HT1080 (cell line): ENCODE results near the gene PTP4A2. TPM values are rescaled to one million over a fixed set of nuclear protein-coding genes. Genes with fewer than 3 reads are reported as not detected.
"Not testable (repeated sequence)": the region's sequence is repeated elsewhere in the genome, so short reads cannot be mapped to it uniquely, and the experiment has no call there.

Experiments used
- DNase-seq: peaks from one replicate; pipeline ENCODE4 v3.0.0-alpha.2; 2015; ENCODE audit warnings: low read depth
- total RNA-seq: library from RNA; depleted of rRNA; stranded (reverse); fragments of >200 nt; shearing (Covaris generic); gene quantifications from 2 replicates; pipeline ENCODE4 v1.2.3, GENCODE V29; 2014

The PTP4A2 gene
- total RNA-seq, 1 experiment from 2014 or later, result 496 TPM

GRCh38 chr1:31925824-31926223 lies 12.3 kb downstream of the PTP4A2 start:
- DNase-seq, result not testable (repeated sequence)

- no peak for DNase-seq
Observed at GRCh38 chr1:31924839-31925238, 13.3 kb downstream of the PTP4A2 start.

- no peak for DNase-seq
Observed at GRCh38 chr1:31923901-31924535, 14.2 kb downstream of the PTP4A2 start.

- no peak for DNase-seq
Observed at GRCh38 chr1:31920956-31921355, 17.2 kb downstream of the PTP4A2 start.

DNA sequence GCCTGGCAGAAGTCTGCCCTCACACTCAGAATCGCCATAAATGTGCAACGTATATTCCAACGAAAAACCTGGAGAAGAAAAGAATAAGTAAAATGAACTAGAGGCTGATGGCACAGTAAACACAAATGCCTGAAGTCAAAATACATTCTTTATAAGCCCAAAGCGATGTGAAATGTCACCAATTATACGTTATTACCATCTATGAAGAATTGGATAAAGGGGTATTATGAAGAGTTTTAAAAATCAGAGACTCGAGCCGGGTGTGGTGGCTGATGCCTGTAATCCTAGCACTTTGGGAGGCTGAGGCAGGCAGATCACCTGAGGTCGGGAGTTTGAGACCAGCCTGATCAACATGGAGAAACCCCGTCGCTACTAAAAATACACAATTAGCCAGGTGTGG lies 18.6 kb downstream of the PTP4A2 start:
- DNase-seq, result no peak

DNA sequence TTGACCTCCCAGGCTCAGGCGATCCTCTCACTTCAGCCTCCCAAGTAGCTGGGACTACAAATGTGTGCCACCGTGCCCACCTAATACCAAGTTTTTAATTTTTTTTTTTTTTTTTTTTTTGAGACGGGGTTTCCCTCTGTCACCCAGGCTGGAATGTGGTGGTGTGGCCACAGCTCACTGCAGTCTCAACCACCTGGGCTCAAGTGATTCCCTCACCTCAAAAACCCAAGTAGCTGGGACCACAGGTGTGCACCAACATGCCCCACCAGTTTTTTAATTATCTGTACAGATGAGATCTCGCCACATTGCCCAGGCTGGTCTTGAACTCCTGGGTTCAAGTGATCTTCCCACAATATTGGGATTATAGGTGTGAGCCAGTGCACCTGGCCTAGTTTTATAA lies 22.7 kb downstream of the PTP4A2 start:
- DNase-seq, result no peak

DNA sequence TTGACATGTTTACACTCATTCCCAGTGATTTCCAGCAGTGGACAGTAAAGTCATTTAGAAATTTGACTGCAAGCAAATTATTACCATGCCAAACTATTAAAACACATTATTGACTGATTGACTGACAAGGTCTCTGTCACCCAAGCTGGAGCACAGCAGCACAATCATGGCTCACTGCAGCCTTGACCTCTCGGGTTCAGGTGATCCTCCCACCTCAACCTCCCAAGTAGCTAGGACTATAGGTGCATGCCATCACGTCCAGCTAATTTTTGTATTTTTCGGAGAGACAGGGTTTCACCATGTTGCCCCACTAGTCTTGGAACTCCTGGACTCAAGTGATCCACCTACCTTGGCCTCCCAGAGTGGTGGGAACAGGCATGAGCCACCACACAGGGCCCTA lies 24.2 kb downstream of the PTP4A2 start:
- no peak for DNase-seq

- DNase-seq, result no peak
Observed at GRCh38 chr1:31912839-31913239, 25.3 kb downstream of the PTP4A2 start.

DNA sequence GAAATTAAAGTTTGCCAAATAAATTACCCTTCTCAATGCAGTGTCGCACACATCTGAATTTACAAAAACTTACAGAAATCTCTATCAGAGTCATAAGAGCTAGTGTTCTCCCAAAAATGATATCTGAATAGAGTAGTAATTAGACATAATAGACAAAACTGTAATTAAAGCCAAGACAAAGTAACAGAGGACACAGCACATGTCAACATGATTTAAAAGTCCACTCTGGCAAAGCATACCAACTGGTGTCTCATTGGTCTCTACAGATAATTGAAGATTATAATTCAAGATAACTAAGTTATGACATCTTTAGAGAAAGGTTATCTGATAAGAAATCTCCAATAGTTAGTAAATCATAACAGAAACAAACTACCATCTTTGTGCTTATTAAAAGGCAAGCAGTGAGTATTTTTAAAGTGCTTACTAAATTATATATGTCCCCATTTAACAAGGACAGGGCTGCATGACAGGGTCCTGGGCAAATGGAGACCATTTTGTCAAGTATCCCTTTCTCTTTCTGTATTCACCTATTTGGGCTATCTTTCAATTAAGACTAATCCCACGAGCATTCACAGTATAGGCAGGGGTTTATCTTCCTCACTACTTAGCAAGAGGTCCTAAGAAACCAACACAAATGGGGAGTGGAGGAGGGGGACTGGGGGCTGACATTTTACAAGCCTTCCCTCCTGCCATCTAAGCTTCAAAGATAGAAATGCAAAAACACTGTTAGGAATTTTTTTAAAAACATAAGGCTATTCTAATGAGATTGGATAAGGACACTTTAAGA lies 26.0 kb downstream of the PTP4A2 start:
- no peak for DNase-seq

DNA sequence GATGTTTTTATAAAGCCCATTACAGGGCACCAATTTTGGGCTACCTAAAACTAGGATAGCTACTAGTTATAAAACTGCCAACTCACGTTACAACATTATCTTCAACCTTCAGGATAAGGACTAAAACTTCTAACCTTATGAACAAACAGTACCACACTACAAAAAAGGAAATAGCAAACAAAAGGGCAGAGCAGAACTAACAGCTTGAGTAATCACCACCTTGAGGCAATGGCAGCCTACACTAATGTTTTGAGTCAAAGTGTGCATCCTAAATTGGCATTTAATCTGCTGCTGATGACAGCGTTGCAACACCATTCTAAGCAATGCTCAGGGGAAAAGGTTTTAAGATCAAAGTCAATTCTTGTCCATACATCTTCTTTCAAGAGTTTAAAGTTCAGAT lies 27.2 kb downstream of the PTP4A2 start:
- no peak for DNase-seq

DNA sequence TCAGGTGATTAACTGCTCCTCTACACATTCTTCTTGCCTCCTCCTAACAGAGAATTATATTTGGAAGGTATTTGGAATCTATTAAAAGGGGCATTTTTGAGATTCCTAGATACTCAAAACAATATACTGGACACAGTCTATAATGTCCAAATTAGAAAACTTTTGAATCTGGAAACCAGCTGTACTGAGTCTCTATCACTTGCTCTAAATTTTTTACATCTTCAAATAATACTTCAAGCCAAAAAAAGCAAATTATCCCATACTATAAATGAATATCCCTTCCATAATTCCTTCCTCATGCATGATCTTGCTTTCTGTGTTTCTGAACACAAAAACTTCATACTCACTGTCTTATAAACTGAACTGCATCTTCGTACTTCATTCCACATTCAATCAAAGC lies 28.5 kb downstream of the PTP4A2 start:
- DNase-seq, result no peak

- no peak for DNase-seq
Observed at GRCh38 chr1:31906557-31906956, 31.6 kb downstream of the PTP4A2 start.

DNA sequence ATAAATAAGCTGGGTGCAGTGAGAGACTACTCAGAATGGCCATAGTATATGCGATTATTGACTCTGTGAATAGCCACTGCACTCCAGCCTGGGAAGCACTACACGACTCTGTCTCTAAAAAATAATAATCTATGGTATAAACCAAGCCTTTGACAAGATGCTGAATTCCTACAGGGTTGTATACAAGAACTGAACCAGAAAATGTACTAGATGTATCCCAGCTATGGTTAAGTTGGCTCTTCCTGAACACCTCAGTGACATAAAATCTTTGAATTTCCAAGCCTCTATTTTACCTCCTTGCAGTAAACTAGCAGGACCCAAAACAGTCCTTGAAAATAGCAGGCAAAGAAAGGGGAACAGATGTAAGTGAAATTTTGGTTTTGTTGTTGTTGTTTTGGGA lies 32.5 kb downstream of the PTP4A2 start:
- no peak for DNase-seq

GRCh38 chr1:31905093-31905509 lies 33.1 kb downstream of the PTP4A2 start:
- no peak for DNase-seq

- DNase-seq, result no peak
Observed at GRCh38 chr1:31904339-31905092, 33.7 kb downstream of the PTP4A2 start.

GRCh38 chr1:31902510-31902860 lies 35.7 kb downstream of the PTP4A2 start:
- DNase-seq, result no peak

- no peak for DNase-seq
Observed at GRCh38 chr1:31901838-31902509, 36.2 kb downstream of the PTP4A2 start.

DNA sequence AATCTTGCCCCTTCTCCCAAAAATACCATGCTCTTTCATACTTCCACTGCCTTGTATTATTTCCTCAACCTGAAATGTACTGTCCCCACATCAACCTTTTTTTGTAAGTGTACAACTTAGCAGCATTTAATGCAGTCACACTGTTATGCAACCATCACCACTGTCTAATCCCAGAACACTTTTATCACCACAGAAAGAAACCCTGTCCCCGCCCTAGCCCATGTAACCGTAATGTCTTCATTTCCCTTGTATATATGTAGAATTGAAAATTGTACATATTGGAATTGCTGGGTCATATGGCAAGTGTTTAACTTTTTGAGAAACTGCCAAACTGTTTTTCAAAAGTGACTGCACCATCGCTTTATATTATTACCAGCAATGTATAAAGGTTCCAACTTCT lies 37.4 kb downstream of the PTP4A2 start:
- no peak for DNase-seq

- no peak for DNase-seq
Observed at GRCh38 chr1:31897526-31898100, 40.6 kb downstream of the PTP4A2 start.

GRCh38 chr1:31895474-31896198 lies 42.5 kb downstream of the PTP4A2 start:
- DNase-seq, result not testable (repeated sequence)

DNA sequence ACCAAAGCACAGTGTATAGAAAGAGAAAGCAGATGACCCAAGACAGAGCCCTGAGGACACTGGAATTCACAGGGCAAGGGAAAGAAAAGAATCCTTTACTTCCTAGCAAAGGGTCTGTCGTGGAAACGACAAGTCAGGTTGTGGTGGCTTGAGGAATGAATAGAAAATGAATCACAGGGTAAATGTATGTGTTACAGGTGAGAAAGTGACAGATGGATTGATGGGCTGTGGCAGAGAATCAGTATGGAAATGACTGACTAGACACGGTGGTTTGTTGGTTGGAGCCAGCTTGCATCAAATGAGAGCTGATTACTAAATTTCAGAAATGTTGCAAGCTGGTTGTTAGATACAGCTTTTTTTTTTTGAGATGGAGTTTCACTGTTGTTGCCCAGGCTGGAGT lies 46.9 kb downstream of the PTP4A2 start:
- peak; percentile 17 for DNase-seq
